GM23338 (cell line): Measurements from ENCODE around the gene CRYBB3. TPM values are rescaled to one million over a fixed set of nuclear protein-coding genes. Genes with fewer than 3 reads are reported as not detected.

Experiments used
- CREB1 ChIP-seq: fragments of 250-450 bp; sonication (Bioruptor Pico); IDR thresholded peaks from 2 replicates; pipeline ENCODE4 v1.5.0; 2020; ENCODE audit warnings: low read depth, mild to moderate bottlenecking, moderate library complexity
- NANOG ChIP-seq: IDR thresholded peaks from 2 replicates; pipeline ENCODE4 v1.6.1; 2016; ENCODE audit warnings: antibody characterized with exemption, borderline replicate concordance
- REST ChIP-seq: IDR thresholded peaks from one replicate; pipeline ENCODE4 v1.6.1; 2018; ENCODE audit warnings: antibody characterized with exemption; ENCODE audit not compliant: unreplicated experiment
- ZNF462 ChIP-seq: fragments of 250-450 bp; sonication (Bioruptor Pico); IDR thresholded peaks from 2 replicates; pipeline ENCODE4 v1.5.0; 2020; ENCODE audit warnings: mild to moderate bottlenecking, moderate library complexity
- polyA plus RNA-seq: library from polyadenylated mRNA; unstranded; fragments of >200 nt; fragmentation: Nextera tagmentation; extraction: Ambion mirVana; gene quantifications from 2 replicates; pipeline ENCODE4 v1.2.1, GENCODE V29; 2016
- total RNA-seq: library from RNA; depleted of rRNA; stranded (reverse); fragments of >200 nt; shearing (Covaris generic); gene quantifications from 2 replicates; pipeline ENCODE4 v1.2.3, GENCODE V29; 2014

CRYBB3 gene
- total and polyA plus RNA-seq, 2 experiments from 2014 or later, result 0.28 TPM; not detected in 1

DNA sequence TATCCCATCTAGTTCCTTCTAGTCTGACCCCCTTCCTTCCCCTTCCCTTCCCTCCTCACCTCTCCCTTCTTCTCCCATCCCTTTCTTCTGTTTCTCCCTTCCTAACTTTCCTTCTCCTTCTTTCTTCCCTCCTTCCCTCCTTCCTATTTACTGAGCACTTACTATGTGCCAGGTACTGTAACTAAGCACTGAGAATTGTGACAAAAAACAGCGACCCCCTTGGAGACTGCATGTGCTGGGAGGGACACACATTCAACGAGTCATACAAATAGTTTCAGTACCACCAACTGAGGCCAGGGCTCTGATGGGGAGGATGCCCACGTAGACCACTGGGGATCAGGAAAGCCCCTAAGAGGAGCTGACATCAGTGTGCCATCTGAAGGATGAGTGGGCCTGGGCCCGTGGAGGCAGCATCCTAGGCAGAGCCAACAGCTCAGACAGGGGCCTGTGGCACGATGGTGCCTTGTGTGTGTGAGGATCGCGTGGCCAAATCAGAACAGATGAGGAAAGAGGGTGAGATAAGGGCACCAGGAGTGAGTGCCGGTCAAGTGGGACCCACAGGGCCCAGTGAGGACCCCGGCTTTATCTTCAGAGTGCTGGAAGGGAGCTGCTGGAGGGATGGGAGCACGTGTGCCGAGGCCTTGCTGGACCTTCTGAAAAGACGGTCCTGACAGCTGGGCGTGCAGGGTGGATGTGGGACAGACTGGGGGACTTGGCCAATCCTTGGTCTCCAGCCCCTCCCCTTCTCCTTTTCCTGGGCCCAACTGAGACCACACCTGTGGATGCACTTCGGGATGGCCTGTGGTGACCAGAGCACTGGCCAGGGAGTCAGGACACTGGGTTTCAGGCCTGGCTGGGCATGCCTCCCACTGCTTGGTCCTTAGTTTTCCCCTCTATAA lies 38.4 kb upstream of the CRYBB3 start (continued):
- TF ChIP-seq ZNF462 (CRISPR knock-in tag) (no peak), REST (no peak), CREB1 (no peak), NANOG (no peak)
